Measurements from ENCODE around the gene ABCF1.
"Not testable (repeated sequence)": the region's sequence is repeated elsewhere in the genome, so short reads cannot be mapped to it uniquely, and the experiment has no call there.

The ABCF1 gene
- total RNA-seq: 146 to 216 (median 165) reads per million in 4 experiments

DNA sequence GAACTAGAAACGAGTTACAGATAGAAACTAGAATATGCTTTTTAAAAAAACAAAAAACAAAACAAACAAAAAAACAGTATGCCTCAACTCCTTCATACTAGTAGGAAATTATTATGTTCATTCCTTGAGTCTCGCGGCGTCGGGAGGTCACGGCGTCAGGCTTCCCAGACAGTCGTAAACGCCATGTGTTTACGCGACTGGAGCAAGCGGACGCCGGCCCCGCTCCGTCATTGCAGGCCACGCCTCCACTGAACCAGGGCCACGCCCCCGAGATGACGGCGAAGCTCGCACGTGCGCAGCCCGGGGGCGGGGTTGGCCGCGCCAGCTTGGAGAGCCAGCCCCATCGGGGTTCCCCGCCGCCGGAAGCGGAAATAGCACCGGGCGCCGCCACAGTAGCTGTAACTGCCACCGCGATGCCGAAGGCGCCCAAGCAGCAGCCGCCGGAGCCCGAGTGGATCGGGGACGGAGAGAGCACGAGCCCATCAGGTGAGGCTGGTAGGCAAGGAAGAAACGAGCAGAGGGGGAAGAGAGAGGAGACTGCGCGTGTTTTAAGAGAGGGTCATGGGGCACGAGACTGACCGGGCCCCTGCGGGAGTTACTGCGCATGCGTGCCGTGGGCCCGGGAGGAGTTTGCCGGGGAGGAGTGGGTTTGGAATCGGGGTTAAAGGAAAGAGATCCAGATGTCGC, at the start of gene ABCF1:
Gene ABCF1 (plus strand): TSS at position 368 of the 687 bp plus-strand sequence. CDS start 46 bp downstream, at position 414.
- peak; percentile 98 for DNase-seq

DNA sequence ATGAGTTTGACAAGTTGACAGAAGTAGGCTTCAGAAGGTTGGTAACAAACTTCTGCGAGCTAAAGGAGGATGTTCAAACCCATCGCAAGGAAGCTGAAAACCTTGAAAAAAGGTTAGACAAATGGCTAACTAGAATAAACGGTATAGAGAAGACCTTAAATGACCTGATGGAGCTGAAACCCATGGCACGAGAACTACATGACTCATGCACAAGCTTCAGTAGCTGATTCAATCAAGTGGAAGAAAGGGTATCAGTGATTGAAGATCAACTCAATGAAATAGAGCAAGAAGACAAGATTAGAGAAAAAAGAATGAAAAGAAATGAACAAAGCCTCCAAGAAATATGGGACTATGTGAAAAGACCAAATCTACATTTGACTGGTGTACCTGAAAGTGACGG, 49.3 kb upstream of the ABCF1 start:
- not testable (repeated sequence) for DNase-seq

DNA sequence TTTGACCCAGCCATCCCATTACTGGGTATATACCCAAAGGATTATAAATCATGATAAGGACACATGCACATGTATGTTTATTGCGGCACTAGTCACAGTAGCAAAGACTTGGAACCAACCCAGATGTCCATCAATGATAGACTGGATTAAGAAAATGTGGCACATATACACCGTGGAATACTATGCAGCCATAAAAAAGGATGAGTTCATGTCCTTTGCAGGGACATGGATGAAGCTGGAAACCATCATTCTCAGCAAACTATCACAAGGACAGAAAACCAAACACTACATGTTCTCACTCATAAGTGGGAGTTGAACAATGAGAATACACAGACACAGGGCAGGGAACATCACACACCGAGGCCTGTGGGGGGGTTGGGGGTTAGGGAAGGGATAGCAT, 44.8 kb upstream of the ABCF1 start:
- not testable (repeated sequence) for DNase-seq

DNA sequence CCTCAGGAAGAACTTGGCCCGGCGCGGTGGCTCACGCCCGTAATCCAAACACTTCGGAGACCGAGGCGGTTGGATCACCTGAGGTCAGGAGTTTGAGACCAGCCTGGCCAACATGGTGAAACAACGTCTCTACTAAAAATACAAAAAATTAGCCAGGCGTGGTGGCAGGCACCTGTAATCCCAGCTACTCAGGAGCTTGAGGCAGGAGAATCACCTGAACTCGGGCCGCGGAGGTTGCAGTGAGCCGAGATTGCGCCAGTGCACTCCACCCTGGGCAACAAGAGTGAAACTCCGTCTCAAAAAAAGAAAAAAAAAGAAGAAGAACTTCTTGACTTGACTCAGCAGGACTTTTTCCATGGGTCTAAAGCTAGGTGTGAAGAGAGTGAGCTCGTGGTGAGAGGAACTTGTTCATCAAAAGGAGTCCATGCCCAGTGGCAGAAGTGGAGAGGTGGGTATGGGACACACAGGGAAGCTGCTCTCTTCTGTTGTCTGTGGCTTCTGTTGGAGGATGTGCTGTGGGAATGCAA, 41.8 kb upstream of the ABCF1 start:
- DNase-seq: not testable (repeated sequence)

DNA sequence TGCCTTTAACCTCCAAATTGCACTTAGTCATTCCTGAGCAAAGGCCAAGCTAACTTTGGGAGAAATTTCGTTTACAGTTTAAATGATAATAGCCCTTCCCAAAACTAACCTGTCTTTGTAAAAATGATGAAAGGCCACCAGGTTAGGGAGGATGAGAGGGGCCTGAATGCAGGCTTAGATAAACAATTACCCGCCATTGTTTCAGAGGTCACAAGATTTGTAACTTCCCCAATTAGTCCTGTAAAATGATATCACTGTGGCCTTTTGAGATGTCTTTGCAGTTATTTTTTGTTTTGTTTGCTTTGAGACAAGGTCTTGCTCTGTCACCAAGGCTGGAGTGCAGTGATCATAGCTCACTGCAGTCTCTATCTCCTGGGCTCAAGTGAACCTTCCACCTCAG, 41.2 kb upstream of the ABCF1 start:
- DNase-seq: no peak

DNA sequence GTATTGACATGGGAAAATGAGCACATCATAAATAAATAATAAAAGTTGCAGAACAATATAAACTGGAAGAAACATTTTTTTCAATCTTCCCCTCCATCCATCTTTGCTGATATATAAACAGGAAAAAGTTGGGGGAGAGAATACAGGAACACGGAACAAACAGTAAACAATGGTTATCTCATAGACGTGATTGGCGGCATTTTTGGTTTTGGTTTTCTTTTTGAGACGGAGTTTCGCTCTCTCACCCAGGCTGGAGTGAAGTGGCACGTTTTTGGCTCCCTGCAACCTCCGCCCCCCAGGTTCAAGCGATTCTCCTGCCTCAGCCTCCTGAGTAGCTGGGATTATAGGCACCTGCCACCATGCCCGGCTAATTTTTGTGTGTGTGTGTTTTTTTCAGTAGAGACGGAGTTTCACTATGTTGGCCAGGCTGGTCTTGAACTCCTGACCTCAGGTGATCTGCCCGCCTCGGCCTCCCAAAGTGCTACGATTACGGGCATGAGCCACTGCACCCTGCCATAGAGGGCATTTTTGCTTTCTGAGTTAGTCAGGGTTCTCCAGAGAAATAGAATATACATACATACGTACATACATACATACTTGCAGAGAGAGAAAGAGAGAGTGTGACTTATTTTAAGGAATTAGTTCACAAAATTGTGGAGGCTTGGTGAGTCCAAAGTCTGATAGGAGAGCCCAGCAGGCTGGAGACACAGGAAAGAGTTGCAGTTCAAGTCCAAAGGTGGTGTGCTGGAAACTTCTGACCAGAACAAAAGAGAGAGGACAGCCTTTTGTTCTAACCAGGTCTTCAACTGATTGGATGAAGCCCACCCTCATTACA, 37.6 kb upstream of the ABCF1 start:
- no peak for DNase-seq

DNA sequence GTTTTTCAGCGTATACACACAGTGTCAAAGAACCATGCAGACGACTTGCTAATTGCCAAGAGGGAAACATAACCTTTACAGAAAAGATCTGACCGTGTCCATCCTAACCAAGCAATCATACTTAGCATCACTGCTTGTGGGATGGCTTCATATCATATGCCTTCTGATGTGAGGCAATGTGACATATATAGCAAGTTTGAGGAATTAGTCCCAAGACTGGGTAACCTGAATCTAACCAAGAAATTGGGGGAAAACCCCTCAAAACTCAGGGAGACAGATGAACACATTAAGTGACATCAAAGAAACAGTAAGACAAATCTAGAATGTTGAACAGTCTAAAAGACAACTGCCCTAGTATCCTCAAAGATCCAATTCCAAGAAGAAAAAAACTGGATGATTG, 33.3 kb upstream of the ABCF1 start:
- no peak for DNase-seq

DNA sequence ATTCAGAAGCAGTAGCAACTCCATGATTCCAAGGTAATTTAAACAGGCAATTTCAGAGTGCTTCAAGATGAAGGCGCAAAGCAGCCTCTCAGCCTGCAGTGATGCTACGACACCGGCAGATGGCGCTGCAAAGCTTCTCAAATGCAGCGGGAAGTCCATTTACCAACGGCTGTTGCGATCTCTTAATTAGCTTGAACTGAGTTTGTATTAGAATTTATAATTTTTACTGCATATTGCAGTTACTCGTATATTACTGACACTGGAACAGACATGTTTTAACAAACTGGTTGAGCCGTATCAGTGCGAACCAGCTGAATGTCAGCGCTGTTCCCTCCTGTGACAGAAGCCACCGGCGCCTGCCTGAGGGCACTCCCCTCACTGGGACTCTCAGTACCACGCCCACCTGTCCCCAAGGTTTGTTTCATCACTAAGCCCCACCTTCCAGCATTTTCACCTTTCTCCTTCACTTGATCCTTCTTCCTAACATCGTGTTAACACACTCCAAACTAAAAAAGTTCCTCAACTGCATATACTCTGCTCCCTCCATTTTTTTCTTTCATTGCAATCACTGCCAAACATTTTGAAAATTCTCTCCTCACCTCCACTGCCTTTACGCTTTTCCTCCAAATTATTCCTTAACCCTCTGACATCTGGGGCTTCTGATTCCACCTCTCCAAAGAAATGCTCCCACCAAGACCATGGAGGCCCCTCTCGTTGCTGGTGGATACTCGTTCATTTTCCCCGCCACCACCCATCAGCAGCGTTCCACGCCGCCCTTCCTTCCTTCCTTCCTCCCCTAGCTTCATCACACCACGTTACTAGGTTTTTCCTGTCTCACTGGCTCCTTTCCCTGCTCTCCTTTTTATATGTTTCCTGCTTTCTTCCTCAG, 29.5 kb upstream of the ABCF1 start:
- DNase-seq: peak; percentile 65

DNA sequence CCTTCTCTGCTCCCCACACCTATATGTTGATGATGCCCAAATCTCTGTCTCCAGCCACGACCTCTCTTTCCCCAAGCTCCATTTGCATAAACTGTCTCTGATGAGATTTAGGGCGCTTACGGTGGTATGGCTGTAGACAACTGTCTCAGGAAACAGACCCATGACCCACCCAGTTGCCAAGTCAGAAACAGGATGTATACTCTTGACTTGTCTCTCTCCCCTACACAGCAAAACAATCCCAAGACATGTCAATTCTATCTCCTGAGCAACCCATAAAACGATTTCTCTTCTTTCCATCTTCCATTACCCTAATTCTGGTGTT, 28.9 kb upstream of the ABCF1 start:
- DNase-seq: no peak

DNA sequence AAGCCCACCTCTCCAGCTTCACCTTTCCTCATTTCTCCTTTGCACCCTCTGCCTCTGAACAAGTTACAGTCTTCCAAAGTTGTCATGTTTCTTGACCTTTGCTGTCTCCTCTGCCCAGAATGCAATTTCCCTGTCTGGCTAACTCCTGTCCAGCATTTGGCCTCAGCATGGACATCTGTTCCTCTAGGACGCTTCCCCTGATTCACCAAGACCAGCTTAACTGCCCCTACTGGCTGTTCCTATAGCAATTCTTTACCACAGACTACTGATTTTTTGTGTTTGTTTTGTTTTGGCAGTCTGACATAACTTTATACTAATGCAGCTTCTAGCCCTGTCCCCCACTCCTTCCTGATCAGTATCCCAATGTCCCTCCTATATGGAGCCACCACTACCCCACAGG, 28.3 kb upstream of the ABCF1 start:
- no peak for DNase-seq

DNA sequence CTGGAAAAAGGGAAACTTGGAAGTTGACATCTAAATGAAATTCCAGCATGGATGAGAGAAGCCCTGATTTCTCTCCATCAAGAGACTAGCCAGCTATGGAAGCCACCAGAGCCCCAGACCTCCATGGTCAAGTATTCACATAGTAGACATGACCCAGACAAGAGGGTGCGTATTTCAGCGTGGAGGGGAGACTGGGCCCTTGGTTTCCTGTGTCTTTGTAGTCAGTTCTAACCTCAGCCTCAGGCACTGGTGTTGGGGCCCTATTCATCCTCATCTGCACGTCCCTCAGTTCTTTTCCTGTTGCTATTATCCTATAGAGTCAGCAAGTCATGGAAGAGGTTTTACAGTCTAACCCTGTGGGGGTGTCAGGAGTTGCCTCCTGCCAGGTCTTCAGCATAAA, 27.4 kb upstream of the ABCF1 start:
- DNase-seq: no peak

DNA sequence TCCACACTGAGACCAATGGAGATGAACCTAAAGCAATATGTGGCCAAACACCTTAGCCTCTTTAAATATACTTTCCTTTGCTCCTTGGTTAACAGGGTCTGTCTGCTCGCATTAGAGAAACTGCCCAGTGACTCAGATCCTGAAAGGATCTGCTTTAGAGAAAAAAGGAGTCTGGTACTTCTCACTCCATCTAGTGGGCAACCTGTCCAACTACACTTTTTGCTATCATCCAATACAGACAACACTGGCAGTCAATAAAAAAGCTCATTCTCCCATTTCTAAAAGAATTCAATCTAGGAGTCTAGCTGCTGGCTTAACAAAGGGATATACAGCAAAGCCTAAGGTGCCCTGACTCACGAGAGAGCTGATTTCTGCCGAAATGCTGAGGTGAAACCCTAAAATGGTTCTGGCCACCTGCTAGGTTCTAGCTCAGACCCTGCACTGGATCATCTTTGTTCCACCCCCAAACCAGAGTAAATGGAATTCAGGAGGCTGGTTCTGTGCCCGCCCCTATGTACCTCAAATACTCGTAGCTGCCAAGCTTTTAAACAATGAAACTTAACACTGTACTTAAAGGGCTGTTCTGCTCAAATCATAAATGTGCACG, 26.5 kb upstream of the ABCF1 start:
- DNase-seq: no peak

DNA sequence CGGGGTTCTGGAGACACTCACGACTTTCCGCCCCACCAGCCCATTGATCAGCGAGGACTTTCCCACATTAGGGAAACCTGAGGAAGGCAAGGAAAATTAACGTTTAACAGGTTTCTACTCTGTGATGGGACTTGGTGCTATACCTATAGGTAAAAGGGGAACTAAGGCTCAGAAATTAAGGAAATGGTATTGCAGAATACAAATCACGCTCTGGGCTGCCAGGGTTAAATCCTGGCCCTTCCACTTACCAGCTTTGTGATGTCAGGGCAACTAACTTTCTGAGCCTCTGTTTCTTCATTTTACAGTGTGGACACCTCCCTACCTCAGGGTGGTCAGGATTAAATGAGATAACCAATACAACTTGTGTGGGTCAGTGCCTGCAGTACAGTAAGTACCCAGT, 23.8 kb upstream of the ABCF1 start:
- no peak for DNase-seq

DNA sequence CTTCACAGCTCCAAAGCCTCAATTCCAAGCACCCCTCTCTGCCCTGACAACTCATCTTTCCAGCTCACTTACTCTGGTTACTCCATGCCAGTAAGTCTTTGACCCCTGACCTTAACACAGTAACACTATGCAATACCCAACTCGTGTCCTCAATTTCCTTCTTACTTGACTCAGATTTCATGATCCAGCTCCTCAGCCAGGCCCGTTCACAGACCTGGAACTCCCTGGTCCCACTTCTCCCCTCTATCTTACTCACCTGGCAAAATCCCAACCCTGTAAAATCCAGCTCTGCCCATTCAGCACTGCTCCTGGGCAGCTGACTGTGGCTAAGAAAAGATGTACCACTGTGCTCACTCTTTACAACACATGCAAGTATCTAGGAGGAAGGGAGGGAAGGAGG, 22.9 kb upstream of the ABCF1 start:
- DNase-seq: no peak

DNA sequence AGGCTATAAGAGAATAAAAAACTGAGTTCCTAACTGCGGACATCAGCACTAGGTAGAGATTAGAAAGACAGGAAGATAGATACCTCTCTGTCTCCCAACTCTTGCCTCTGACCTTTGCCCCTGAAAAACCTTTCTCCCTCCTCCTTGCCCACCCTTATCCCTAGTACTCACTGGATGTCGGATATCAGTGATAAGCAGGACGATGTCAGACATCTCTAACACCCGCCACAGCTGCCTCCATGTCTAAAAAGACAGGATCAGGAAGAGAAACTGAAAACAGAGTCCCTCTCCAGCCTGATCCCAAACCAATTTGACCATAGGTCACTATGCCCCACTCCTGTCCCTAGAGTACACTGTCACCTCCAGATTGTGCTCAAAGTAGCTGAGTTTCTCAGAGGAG, 16.8 kb upstream of the ABCF1 start:
- DNase-seq: no peak

DNA sequence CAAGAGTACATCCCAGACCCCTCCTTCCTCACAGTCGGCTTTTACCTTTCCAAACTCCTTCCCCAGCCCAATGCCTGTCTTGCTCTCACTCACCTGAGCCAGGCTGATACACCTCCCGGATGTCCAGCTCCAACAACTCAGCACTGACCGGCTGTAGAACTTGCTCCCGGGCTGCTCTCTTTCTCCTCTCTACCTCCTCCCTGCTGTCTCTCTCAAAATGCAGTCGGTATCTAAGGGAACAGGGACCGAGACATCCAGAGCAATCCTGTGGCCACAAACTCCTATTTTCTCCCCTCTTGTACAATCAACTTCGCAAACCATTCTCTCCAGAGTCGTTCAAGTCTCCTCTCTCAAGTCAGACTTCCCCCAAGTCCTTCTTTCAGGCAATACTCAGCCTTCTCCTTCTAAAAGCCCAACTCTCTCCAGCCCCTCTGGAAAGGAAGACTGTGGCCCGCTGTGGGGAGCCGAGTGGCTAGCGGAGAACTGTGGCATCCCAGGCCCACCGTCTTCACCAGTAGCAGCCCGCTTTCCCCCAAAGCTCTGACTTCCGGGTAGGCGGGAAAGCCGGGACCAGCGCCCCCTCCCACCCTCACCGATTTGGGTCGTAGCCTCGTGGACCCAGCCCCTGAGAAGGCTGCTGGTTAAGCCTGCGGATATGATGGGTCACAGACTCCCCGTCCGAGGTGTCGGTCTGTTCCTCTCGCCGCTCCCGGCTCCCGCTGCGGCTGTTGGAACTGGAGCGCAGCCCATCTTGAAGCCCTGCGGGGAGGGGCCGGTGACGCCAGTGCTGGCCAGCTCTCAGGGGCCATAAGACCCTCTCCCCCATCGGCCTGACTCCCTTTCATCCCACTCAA, 16.1 kb upstream of the ABCF1 start:
- peak; percentile 33 for DNase-seq

DNA sequence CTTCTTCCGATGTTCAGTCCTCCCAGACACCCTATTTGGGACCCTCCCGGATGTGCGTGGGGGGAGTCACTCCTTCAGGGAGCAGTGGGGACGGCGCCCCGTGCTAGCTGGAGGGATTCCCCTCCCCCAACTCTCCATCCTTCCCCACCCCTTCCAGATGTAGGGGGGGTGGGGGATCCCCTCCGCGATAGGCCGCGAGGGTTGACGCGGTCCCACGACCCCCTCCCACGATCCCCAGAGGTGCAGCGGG, 15.5 kb upstream of the ABCF1 start:
- no peak for DNase-seq

DNA sequence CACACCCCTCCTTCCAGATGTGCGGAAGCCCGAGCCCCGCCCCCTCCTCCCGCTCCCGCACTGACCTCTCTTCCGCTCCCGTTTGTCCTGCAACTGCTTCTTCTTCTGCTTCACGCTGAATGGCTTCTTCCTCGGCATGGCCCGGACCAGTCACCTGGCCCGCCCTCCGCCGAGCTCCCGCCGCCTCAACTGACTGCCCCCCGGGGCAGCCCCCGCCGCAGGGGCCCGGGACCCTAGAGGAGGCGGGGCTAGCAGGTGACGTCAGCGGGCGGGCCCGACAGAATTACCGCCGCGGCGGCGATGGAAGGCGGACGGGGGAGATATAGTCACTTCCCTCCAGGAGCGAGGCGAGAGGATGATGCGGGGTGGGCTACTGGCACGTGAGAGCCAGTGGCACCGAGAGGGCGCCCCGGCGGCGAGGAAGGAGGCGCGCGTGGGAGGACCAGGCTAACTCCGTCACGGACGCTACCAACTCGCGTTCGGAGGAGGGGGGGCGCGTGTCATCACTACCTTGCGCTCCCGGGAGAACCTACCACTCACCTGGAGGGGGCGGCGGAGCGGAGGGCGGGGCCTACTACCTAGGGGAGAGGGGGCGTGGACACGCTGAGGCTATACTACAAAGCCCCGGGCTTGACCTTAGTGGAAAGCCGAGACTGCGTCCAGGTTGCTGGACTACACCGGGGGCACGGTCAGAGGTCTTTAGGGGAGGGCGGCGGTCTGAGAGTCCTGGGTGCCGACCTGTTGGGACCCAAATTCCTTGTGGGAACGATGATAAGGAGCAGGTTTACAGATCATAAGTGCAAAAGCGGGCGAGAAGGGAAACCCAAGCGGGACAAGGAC, 15.0 kb upstream of the ABCF1 start, which contains the start of gene GNL1:
Gene GNL1 (minus strand): TSS at position 424 of the 840 bp plus-strand sequence. CDS start 286 bp downstream, at position 138.
- DNase-seq: peak; percentile 99

DNA sequence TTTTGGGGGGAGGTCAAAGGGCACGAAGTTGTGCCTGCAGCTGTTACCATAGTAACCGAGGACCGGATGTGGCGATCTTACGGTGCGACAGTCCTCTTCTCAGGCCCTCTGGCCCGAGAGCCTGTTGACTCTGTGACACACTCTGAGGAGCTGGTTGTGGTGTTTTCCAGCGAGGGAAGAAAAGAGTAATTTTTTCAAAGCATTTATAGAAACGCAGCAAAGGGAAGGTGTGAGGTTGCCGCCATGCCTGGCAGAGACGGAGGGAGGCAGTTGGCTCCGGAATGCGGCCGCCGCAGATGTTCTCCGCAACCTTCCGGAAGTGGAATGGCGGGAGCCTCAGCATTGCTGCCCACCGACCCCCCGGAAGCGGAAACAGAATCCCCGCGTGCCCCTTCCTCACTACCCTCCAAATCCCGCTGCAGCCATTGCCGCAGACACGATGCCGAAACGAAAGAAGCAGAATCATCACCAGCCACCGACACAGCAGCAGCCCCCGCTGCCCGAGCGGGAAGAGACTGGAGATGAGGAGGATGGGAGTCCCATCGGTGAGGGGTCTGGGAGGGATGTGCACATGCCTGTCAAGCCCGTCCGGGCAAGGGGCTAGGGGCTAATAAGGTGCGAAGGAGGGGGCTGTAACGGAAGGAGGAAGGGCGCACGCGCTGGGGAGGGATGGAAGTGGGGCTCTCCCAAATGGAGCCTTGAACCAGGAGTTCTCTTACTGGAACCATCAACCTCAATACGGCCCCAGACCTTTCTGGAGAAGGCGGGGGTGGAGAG, 14.1 kb upstream of the ABCF1 start, which contains the start of gene PRR3:
Gene PRR3 (plus strand): TSS at position 390 of the 777 bp plus-strand sequence. CDS start 50 bp downstream, at position 440.
- peak; percentile 83 for DNase-seq

DNA sequence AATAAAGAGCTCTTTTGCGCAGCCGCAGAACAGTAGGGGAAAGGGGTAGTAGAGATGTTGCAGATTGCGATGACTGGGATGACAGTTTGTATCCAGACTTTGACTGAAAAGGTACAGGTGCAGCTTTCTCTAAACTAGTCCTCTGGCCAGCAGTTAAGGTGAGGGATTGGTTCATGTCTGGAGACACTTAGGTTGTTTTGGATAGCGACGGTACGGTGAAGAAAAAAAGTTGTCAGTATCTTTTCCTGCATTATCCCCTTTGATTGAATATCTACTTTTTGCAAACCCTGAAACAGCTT, 13.6 kb upstream of the ABCF1 start:
- no peak for DNase-seq

All from effector CD8-positive, alpha-beta T cell (primary cell).